ENCODE results near the gene MRPL49.

GRCh38 chr11:65111744-65112545 lies 10.2 kb upstream of the MRPL49 start, which contains the start of gene TM7SF2:
- TF ChIP-seq CTCF (IDR thresholded peaks at IDR 0.05) (no peak), EZH2 (IDR thresholded peaks at IDR 0.05; ENCODE audit: borderline replicate concordance, insufficient read depth, low read depth, low read length, poor library complexity, severe bottlenecking) (no peak)

All from B cell (primary cell).